GM12874 (cell line): ENCODE measurements around the gene CTSH.

Experiments
- CTCF ChIP-seq: IDR thresholded peaks from 2 replicates; pipeline ENCODE4 v1.5.1; 2011; ENCODE audit warnings: low read depth, mild to moderate bottlenecking, control low read depth, low read length, moderate library complexity; ENCODE audit not compliant: insufficient read depth

Gene CTSH

DNA sequence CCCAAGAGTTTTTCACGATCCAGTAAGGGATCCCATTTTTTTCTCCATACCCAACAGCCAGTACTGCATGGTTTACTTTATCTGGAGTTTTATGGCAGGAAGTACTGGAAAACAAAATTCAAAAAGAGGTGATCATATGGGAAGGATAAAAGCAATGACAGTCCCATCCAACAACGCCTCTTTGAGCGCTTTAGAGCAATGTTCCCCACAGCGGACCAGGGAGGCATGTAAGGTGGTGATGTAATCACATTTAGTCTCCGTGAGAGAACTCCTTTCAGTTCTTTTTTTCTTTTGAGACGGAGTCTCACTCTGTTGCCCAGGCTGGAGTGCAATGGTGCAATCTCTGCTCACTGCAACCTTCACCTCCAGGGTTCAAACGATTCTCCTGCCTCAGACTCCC is 21.8 kb downstream of the CTSH start:
- no peak for TF ChIP-seq CTCF

GRCh38 chr15:78922527-78922926 is 22.3 kb downstream of the CTSH start:
- TF ChIP-seq CTCF, result no peak

DNA sequence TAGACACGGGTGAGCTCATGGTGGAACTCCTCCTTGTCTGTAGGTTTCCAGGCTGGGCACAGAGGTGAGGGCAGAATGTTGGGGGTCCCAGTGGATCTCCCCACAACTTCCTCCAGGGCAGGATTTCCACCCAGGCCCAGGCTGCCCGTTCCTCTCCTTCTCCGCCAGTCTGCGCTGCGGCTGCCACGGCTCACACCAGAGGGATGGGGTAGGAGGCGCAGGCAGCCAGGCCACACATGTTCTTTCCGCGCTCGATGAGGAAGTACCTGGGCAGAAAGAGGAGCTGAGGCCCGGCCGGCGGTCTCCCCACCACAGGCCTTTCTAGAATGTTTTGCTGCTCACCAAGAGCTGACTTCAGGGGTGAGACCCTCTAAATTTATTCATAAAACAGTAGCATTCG is 22.9 kb downstream of the CTSH start:
- TF ChIP-seq CTCF, result no peak

GRCh38 chr15:78921517-78921916 is 23.3 kb downstream of the CTSH start:
- TF ChIP-seq CTCF, result no peak

DNA sequence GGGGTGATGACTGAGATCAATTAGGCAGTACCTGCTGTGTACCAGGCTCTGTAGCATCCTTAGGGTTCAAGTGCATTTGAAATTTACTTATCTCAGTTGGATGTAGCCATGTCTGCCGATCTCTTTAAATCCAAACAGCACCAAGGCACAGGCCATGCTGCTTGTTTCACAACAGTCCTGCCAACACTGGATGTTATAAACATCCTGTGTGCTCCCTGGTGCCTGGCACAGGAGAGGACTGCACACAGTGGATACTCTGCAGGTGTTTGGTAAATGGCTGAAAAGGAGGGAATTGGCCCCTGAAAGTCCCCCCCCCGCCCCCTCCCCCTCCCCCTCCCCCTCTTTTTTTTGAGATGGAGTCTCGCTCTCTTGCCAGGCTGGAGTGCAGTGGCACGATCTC is 27.0 kb downstream of the CTSH start:
- no peak for TF ChIP-seq CTCF

GRCh38 chr15:78916088-78916487 is 28.8 kb downstream of the CTSH start:
- TF ChIP-seq CTCF, result no peak

- no peak for TF ChIP-seq CTCF
Observed at GRCh38 chr15:78915341-78916087, 29.3 kb downstream of the CTSH start.
